ENCODE results near the gene CCM2L.

GRCh38 chr20:32010101-32010500, at the start of gene CCM2L:
- TF ChIP-seq CTCF (IDR thresholded peaks at IDR 0.05; ENCODE audit: low read length) (no peak), EZH2 (IDR thresholded peaks at IDR 0.05; ENCODE audit: borderline replicate concordance, low read length) (no peak)

All from OCI-LY1 (cell line).